ENCODE data around the gene HIP1.
"Not testable (repeated sequence)": the region's sequence is repeated elsewhere in the genome, so short reads cannot be mapped to it uniquely, and the experiment has no call there.

HIP1 gene

GRCh38 chr7:75694638-75695399 is 43.9 kb downstream of the HIP1 start:
- Histone ChIP-seq H3K9me3 (ENCODE audit: low read length) (no peaks in the 10 kb centered on the region), H3K27me3 (ENCODE audit: insufficient read depth, low read length) (no peaks in the 10 kb centered on the region), H2AFZ (ENCODE audit: low read depth, low read length) (no peak overlapping the region), H3K36me3 (ENCODE audit: insufficient read depth, low read length) (no peaks in the 10 kb centered on the region), H3K4me3 (ENCODE audit: low read length) (no peak overlapping the region), H3K4me1 (ENCODE audit: insufficient read depth, low read length) (no peaks in the 10 kb centered on the region)

GRCh38 chr7:75693668-75694067 is 45.1 kb downstream of the HIP1 start:
- not testable (repeated sequence) for H3K4me3 ChIP-seq (ENCODE audit: low read length); H3K4me1 ChIP-seq (ENCODE audit: insufficient read depth, low read length); H3K36me3 ChIP-seq (ENCODE audit: insufficient read depth, low read length); H3K9me3 ChIP-seq (ENCODE audit: low read length); H3K27me3 ChIP-seq (ENCODE audit: insufficient read depth, low read length); H2AFZ ChIP-seq (ENCODE audit: low read depth, low read length)

- H3K27me3 ChIP-seq (ENCODE audit: insufficient read depth, low read length): no peaks in the 10 kb centered on the region
These were observed 46.8 kb downstream of the HIP1 start for GRCh38 chr7:75691793-75692543.

GRCh38 chr7:75690121-75690523 is 48.6 kb downstream of the HIP1 start:
- Histone ChIP-seq H3K4me3 (ENCODE audit: low read length) (no peak overlapping the region), H3K36me3 (ENCODE audit: insufficient read depth, low read length) (no peaks in the 10 kb centered on the region), H3K4me1 (ENCODE audit: insufficient read depth, low read length) (no peaks in the 10 kb centered on the region)

More at GRCh38 chr7:75691793-75692543, 46.8 kb downstream of the HIP1 start:
- Histone ChIP-seq H2AFZ (ENCODE audit: low read depth, low read length) (no peak overlapping the region), H3K4me3 (ENCODE audit: low read length) (no peak overlapping the region), H3K9me3 (ENCODE audit: low read length) (no peaks in the 10 kb centered on the region), H3K36me3 (ENCODE audit: insufficient read depth, low read length) (no peaks in the 10 kb centered on the region), H3K4me1 (ENCODE audit: insufficient read depth, low read length) (no peaks in the 10 kb centered on the region)

DNA sequence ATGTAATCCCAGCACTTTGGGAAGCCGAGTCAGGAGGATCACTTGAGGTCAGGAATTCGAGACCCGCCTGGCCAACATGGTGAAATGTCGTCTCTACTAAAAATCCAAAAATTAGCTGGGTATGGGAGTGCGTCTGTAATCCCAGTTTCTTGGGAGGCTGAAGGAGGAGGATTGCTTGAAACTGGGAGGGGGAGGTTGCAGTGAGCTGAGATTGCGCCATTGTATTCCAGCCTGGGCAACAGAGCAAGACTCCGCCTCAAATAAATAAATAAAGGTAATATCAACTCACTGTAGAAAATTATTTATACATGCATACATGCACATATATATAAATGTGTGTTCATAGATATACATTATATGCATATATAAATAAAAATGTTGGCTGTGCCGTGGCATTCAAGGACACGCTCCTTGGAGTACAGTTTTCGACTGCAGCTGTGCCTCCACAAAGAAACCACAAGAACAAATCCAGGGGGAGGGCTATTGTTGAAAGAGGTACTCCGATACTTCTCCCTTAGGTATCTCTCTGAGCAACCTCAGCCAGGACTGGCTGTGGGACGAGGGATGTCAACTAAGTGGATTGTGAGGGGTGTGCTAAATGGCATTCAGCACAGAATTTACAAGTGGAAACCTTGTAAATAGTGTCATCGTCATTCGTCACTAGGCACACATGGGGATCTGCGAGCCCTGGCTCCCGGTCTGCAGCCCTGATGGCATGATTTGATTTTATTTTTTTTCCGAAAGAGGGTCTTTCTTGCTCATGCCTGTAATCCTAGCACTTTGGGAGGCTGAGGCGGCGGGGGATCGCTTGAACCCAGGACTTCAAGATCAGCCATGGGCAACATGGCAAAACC is 49.3 kb downstream of the HIP1 start:
- no peaks in the 10 kb centered on the region for H3K9me3 ChIP-seq (ENCODE audit: low read length)
- H3K27me3 ChIP-seq (ENCODE audit: insufficient read depth, low read length): no peaks in the 10 kb centered on the region
- no peaks in the 10 kb centered on the region for H3K4me1 ChIP-seq (ENCODE audit: insufficient read depth, low read length)
- H3K36me3 ChIP-seq (ENCODE audit: insufficient read depth, low read length): no peaks in the 10 kb centered on the region
- H2AFZ ChIP-seq (ENCODE audit: low read depth, low read length): no peak overlapping the region
- H3K4me3 ChIP-seq (ENCODE audit: low read length): no peak overlapping the region

More at GRCh38 chr7:75690121-75690523, 48.6 kb downstream of the HIP1 start:
- H2AFZ ChIP-seq (ENCODE audit: low read depth, low read length): no peak overlapping the region
- H3K9me3 ChIP-seq (ENCODE audit: low read length): no peaks in the 10 kb centered on the region
- H3K27me3 ChIP-seq (ENCODE audit: insufficient read depth, low read length): no peaks in the 10 kb centered on the region

DNA sequence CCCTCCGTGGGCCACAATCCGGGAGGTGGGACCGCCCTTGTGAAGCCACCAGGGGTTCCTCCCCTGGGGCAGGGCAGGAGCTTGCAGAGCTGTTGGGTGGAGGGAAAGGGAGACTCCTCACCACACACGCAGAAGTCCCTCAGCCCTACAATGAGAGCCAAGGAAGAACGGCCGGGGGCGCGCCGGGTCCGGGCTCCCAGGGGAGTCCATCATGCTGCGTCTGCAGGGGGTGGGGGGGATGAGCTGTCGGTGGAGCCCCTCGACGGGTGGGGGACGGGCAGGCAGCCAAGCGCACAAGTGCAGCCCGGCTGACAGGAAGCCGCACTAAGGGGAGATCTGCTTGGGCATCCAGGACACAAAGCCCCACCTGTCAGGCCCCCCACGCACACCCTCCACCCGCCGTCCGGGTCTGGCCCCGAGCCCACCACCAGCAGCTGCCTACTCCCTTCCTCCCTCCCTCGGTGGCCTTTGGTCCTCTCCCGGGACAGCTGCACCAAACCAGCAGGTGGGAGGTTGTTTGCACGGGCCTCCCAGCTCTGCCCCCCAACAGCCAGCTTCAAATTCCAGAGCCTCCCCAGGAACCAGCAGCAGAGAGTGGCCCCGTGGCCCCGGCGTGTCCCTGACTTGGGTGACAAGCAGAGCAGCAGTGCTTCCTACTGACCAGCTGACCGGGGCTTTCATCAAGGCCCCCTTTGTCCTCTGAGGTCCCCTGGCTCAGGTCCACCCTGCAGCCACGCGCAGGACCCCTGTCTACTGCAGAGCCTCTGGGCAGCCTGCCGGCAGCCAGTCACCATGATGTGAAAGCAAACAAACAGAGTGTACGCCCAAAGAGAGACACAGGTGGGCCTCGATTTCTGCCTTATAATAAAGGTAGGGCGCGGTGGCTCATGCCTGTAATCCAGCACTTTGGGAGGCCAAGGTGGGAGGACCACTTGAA is 50.3 kb downstream of the HIP1 start:
- no peaks in the 10 kb centered on the region for H3K36me3 ChIP-seq (ENCODE audit: insufficient read depth, low read length)
- H3K4me1 ChIP-seq (ENCODE audit: insufficient read depth, low read length): no peaks in the 10 kb centered on the region
- H3K9me3 ChIP-seq (ENCODE audit: low read length): no peaks in the 10 kb centered on the region
- no peak overlapping the region for H3K4me3 ChIP-seq (ENCODE audit: low read length)
- H3K27me3 ChIP-seq (ENCODE audit: insufficient read depth, low read length): no peaks in the 10 kb centered on the region
- no peak overlapping the region for H2AFZ ChIP-seq (ENCODE audit: low read depth, low read length)

DNA sequence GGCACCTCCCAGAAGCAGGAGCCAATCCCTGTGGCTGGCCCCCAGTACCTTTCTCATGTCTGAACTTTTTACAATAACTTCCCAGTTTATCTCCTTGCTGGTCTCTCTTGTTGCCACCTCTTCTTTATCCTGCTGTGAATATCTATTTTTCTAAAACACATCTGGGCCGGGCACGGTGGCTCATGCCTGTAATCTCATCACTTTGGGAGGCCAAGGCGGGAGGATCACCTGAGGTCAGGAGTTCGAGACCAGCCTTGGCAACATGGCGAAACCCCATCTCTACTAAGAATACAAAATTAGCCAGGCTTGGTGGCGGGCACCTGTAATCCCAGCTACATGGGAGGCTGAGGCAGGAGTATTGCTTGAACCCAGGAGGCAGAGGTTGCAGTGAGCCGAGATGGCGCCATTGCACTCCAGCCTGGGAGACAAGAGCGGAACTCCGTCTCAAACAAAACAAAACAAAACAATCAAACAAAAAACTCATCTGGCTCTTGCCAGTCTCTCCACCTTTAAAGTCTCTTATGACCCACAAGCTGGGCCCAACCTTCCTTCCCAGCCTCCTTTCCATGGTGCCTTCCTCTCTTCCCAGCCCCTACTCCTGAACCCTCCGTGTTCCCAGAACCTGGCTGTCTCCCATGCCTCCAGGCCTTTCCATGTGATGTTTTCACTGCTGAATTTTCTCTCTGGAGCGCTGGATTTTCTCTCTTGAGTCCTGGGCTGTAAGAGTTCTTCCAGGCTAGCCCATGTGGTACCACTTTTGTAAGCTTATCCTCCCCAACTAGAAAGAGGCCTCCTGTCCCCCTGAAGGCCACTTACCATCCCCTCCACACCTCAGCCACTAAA is 51.3 kb downstream of the HIP1 start:
- Histone ChIP-seq H3K4me1 (ENCODE audit: insufficient read depth, low read length) (no peaks in the 10 kb centered on the region), H3K36me3 (ENCODE audit: insufficient read depth, low read length) (no peaks in the 10 kb centered on the region), H2AFZ (ENCODE audit: low read depth, low read length) (no peak overlapping the region), H3K9me3 (ENCODE audit: low read length) (no peaks in the 10 kb centered on the region), H3K4me3 (ENCODE audit: low read length) (no peak overlapping the region), H3K27me3 (ENCODE audit: insufficient read depth, low read length) (no peaks in the 10 kb centered on the region)

GRCh38 chr7:75686551-75686950 is 52.2 kb downstream of the HIP1 start:
- H3K9me3 ChIP-seq (ENCODE audit: low read length): no peaks in the 10 kb centered on the region
- no peak overlapping the region for H3K4me3 ChIP-seq (ENCODE audit: low read length)
- no peaks in the 10 kb centered on the region for H3K36me3 ChIP-seq (ENCODE audit: insufficient read depth, low read length)
- no peak overlapping the region for H2AFZ ChIP-seq (ENCODE audit: low read depth, low read length)
- H3K27me3 ChIP-seq (ENCODE audit: insufficient read depth, low read length): no peaks in the 10 kb centered on the region
- H3K4me1 ChIP-seq (ENCODE audit: insufficient read depth, low read length): no peaks in the 10 kb centered on the region

GRCh38 chr7:75682052-75682451 is 56.7 kb downstream of the HIP1 start:
- not testable (repeated sequence) for H2AFZ ChIP-seq (ENCODE audit: low read depth, low read length); H3K27me3 ChIP-seq (ENCODE audit: insufficient read depth, low read length); H3K36me3 ChIP-seq (ENCODE audit: insufficient read depth, low read length); H3K4me1 ChIP-seq (ENCODE audit: insufficient read depth, low read length); H3K4me3 ChIP-seq (ENCODE audit: low read length); H3K9me3 ChIP-seq (ENCODE audit: low read length)

- Histone ChIP-seq H3K36me3 (ENCODE audit: insufficient read depth, low read length) (no peaks in the 10 kb centered on the region), H3K9me3 (ENCODE audit: low read length) (no peaks in the 10 kb centered on the region), H3K27me3 (ENCODE audit: insufficient read depth, low read length) (no peaks in the 10 kb centered on the region), H3K4me3 (ENCODE audit: low read length) (no peak overlapping the region), H2AFZ (ENCODE audit: low read depth, low read length) (no peak overlapping the region), H3K4me1 (ENCODE audit: insufficient read depth, low read length) (no peaks in the 10 kb centered on the region)
These were observed 59.7 kb downstream of the HIP1 start for GRCh38 chr7:75679060-75679459.

DNA sequence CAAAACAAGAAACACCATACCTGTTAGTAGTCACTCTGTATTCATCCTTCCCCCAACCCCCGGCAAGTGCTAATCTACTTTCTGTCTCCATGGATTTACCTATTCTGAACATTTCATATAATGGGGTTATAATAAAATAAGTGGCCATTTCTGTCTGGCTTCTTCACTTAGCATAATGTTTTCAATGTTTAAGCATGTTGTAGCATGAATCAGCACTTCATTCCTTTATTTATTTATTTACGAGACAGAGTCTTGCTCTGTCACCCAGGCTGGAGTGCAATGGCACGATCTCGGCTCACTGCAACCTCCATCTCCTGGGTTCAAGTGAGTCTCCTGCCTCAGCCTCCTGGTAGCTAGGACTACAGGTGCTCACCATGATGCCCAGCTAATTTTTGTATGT is 69.2 kb downstream of the HIP1 start:
- no peaks in the 10 kb centered on the region for H3K9me3 ChIP-seq (ENCODE audit: low read length)
- H3K4me1 ChIP-seq (ENCODE audit: insufficient read depth, low read length): no peaks in the 10 kb centered on the region
- no peak overlapping the region for H3K4me3 ChIP-seq (ENCODE audit: low read length)
- H2AFZ ChIP-seq (ENCODE audit: low read depth, low read length): no peak overlapping the region
- no peaks in the 10 kb centered on the region for H3K36me3 ChIP-seq (ENCODE audit: insufficient read depth, low read length)
- H3K27me3 ChIP-seq (ENCODE audit: insufficient read depth, low read length): no peaks in the 10 kb centered on the region

GRCh38 chr7:75667938-75668337 is 70.8 kb downstream of the HIP1 start:
- Histone ChIP-seq H3K4me3 (ENCODE audit: low read length) (no peak overlapping the region), H2AFZ (ENCODE audit: low read depth, low read length) (no peak overlapping the region), H3K9me3 (ENCODE audit: low read length) (no peaks in the 10 kb centered on the region), H3K27me3 (ENCODE audit: insufficient read depth, low read length) (no peaks in the 10 kb centered on the region), H3K36me3 (ENCODE audit: insufficient read depth, low read length) (no peaks in the 10 kb centered on the region), H3K4me1 (ENCODE audit: insufficient read depth, low read length) (no peaks in the 10 kb centered on the region)
